T-helper 1 cell treated with Interleukin-12 subunit alpha and Interleukin-12 subunit beta and Interleukin-4 antibody, amounts not matched to agents 30 ng/mL and 1 ng/mL, for 36 hours (primary cell): ENCODE data around the gene TAF4B. TPM values are rescaled to one million over a fixed set of nuclear protein-coding genes. Genes with fewer than 3 reads are reported as not detected.
"Not testable (repeated sequence)": the region's sequence is repeated elsewhere in the genome, so short reads cannot be mapped to it uniquely, and the experiment has no call there.

ENCODE experiments used
- intact Hi-C: fragments of 100-400 bp; cut with micrococcal nuclease; formaldehyde crosslinking; loops from one replicate; pipeline ENCODE4 v1.15.1; 2024
- total RNA-seq: library from RNA; stranded (reverse); gene quantifications from 2 replicates; pipeline ENCODE4 v1.2.3, GENCODE V29; 2022

The TAF4B gene, protein sequence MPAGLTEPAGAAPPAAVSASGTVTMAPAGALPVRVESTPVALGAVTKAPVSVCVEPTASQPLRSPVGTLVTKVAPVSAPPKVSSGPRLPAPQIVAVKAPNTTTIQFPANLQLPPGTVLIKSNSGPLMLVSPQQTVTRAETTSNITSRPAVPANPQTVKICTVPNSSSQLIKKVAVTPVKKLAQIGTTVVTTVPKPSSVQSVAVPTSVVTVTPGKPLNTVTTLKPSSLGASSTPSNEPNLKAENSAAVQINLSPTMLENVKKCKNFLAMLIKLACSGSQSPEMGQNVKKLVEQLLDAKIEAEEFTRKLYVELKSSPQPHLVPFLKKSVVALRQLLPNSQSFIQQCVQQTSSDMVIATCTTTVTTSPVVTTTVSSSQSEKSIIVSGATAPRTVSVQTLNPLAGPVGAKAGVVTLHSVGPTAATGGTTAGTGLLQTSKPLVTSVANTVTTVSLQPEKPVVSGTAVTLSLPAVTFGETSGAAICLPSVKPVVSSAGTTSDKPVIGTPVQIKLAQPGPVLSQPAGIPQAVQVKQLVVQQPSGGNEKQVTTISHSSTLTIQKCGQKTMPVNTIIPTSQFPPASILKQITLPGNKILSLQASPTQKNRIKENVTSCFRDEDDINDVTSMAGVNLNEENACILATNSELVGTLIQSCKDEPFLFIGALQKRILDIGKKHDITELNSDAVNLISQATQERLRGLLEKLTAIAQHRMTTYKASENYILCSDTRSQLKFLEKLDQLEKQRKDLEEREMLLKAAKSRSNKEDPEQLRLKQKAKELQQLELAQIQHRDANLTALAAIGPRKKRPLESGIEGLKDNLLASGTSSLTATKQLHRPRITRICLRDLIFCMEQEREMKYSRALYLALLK
- total RNA-seq: 9.4 TPM in 2 replicates

DNA sequence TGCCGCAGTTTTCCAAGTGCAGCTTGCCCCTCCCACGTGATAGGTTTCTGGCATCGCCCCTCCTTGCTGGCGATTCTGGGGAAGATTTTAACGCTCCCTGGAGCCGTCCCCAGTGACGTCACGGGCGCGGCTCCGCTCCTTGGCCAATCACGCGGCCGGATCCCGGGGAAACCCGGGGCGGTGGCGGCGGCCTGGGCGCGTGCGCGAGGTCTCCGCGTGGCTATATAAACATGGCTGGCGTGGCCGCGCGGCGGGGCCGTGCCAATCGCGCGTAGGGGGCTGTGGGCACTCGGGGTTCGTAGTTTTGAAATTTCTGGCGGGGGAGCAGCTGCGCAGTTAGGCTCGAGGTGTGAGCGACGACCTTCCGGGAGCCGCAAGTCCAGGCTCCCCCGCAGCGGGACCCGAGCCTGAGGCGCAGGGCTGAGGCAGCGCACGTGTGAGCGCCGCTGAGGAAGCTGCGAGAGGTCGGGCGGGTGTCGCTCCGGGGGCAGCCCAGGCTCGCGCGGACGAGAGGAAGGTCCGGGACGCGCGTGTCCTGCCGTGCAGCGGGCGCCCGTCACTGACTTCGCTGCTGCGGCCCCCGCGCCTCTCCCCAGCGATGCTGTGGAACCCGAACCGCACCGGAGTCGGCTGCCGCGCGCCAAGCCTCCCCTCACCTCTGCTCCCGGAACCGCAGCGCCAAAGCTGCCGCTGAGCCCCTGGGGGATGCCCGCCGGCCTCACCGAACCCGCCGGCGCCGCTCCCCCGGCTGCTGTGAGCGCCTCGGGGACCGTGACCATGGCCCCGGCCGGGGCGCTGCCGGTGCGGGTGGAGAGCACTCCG lies at the start of gene TAF4B:
TAF4B (plus strand) TSS at position 217 of the 822 bp plus-strand sequence; CDS start at position 706, 489 bp downstream.
- intact Hi-C loops: loop anchor here (1.0 to 5.0 kb wide), 6 partner anchors 11 to 321 kb away; partner anchors contain the start of genes KCTD1 and SS18

DNA sequence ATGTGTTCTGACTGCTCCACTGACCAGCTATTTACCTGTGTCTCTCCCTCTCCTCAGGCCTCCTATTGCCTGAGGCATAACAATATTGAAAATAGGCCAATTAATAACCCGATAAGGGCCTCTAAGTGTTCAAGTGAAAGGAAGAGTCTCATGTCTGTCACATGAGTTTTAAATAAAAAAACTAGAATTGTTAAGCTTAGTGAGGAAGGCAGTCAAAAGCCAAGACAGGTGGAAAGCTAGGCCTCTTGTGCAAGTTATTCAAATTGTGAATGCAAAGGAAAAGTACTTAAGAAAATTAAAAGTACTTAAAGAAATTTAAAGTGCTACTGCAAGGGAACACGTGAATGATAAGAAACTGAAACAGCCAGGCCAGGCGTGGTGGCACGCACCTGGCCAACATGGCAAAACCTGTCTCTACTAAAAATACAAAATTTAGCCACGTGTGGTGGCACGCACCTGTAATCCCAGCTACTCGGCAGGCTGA lies 44.9 kb upstream of the TAF4B start:
- intact Hi-C loops: no loop called here

DNA sequence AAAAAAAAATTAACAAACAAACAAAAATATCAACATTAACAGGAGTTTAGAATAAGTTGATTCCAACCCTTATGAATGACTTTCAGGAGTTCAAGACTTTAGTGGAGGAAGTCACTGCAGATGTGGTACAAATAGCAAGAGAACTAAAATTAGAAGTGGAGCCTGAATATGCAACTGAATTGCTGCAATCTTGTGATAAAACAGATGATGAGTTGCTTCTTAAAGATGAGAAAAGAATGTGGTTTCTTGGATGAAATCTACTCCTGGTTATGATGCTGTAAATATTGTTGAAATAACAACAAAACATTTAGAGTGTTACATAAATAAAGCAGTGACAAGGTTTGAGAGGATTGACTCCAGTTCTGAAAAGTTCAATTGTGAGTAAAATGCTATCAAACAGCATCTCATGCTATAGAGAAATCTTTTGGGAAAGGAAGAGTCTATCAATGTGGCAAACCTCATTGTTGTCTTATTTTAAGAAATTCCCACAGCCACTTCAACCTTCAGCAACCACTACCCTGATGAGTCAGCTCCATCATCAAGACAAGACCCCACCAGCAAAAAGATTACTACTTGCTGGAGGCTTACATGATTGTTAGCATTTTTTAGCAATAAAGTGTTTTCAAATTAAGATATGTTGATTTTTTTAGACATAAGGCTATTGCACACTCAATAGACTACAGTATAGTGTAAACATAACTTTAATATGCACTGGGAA lies 42.7 kb upstream of the TAF4B start:
- intact Hi-C loops: no loop called here

DNA sequence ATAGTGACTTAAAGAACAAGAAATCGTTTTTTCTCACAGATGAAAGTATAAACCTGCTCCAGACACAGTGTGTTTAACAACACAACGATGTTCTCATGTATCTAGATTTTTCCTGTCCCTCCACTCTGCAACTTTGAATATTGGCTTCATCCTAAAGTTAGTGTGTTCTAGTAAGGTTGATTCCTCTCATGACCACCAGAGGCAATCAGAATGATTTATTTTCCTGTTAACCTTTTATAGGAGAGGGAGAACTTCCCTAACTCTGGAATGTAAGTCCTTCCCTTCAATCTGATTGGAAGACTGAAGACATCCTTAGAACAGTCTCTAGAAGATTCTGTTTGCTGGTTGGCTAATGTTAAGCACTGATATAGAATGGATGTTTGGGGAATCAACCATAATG lies 41.0 kb upstream of the TAF4B start:
- intact Hi-C loops: no loop called here

DNA sequence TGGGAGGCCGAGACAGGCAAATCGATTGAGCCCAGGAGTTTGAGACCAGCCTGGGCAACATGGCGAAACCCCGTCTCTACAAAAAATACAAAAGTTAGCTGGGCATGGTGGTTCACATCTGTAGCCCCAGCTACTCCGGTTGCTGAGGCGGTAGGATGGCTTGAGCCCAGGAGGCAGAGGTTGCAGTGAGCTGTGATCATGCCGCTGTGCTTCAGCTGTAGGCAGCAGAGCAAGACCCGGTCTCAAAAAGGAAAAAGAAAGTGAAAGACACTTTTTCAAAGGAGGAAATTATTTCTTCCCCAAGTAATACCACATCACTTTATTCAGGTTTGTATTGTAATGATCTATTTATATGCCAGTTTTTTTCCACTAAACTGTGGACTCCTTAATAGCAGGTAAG lies 35.7 kb upstream of the TAF4B start:
- intact Hi-C loops: loop anchor here (1.0 kb wide), 3 partner anchors 25 to 100 kb away; partner anchors contain the start of genes SS18 and TAF4B

DNA sequence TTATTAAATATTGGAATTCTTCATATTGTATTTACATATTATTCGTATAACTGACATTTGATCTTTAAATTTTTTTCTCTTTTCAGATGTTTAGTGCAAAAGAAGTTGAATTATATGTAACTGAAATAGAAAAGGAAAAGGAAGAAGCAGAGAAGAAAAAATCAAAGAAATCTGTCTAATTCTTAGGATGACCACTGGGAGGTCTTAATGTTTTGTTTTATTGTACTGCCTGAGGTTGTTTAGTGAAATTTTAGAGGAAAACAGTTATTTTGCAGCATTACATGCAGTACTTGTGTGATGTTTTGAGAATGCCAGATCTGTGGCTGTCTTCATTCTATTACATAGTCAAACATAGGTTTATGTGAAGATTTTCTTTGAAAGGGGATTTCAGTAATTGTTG lies 34.0 kb upstream of the TAF4B start:
- intact Hi-C loops: no loop called here

DNA sequence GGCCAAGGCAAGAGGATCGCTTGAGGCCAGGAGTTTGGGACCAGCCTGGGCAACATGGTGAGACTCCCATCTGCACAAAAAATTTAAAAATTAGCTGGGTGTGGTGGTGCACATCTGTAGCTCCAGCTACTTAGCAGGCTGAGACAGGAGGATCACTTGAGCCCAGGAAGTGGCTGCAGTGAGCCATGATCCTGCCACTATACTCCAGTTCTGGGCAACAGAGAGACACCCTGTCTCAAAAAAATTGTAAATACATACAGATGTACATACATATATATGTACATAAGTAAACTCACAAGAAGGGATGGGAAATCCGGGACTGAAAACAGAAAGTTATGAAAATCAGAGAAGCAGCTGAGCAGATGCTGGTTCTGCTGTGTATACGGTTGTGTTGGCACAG lies 29.6 kb upstream of the TAF4B start:
- intact Hi-C loops: no loop called here

DNA sequence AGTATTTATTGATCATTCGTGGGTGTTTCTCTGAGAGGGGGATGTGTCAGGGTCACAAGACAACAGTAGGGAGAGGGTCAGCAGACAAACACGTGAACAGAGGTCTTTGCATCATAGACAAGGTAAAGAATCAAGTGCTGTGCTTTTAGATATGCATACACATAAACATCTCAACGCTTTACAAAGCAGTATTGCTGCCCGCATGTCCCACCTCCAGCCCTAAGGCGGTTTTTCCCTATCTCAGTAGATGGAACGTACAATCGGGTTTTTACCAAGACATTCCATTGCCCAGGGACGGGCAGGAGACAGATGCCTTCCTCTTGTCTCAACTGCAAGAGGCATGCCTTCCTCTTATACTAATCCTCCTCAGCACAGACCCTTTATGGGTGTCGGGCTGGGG lies 24.2 kb upstream of the TAF4B start:
- intact Hi-C loops: not testable (repeated sequence)

DNA sequence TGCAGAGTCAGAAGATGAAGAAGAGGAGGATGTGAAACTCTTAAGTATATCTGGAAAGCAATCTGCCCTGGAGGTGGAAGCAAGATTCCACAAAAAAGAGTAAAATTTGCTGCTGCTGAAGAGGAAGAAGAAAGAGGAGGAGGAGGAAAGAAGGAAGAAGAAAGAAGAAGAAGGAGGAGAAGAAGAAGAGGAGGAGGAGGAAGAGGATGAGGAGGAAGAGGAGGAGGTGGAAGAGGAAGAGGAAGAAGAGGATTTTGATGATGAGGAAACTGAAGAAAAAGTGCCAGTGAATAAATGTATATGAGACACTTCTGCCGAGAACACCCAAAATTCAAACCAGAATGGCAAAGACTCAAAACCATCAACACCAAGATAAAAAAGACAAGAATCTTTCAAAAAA lies 20.9 kb upstream of the TAF4B start:
- intact Hi-C loops: no loop called here

DNA sequence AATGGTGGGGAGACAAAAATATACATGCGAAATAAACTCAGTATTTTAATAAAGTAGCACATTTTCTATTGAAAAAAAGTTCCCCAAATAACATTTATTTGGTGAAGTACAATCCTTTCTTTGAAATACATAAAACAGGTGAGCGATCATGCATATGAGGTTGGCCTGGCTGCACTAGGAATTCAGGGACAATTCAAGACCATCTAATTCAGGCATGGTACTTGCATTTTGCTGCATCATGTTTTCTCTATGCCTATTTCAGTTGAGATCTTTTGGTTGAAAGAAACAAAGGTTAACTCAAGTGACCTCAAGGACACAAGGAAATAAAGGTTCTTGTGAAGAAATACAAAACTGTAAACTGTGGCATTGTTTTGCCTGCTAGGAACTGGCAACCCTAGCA lies 19.8 kb upstream of the TAF4B start:
- intact Hi-C loops: no loop called here

DNA sequence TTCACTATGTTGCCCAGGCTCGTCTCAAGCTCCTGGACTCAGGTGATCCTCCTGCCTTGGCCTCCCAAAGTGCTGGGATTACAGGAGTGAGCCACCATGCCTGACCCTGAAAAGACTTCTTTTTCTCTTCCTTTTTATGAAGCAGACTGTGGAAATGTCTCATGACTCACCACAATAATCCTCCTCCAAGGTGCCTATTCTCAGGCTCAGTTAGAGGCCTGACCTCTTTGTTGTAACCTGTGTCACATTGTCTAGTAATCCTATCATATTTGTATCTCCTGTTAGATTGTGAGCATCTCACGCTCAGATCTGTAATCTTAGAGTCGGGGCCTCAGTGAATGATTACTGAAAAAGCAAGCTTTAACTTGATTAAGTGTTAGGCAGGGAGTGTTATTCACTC lies 18.3 kb upstream of the TAF4B start:
- intact Hi-C loops: no loop called here

DNA sequence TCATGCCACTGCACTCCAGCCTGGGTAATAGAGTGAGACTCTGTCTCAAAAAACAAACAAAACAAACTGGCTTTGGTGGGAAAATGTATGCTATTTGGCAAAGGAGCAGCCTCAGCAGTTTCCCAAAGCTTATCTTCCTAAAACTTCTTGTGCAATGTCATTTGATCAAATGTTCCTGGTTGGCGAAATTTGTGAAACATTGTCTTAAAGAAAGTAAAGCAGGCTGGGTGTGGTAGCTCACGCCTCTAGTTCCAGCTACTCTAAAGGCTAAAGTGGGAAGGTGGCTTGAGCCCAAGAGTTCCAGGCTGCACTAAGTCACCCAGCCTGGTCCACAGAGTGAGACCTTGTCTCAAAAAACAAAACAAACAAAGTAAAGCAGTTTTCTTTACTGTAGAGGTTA lies 17.3 kb upstream of the TAF4B start:
- intact Hi-C loops: no loop called here

DNA sequence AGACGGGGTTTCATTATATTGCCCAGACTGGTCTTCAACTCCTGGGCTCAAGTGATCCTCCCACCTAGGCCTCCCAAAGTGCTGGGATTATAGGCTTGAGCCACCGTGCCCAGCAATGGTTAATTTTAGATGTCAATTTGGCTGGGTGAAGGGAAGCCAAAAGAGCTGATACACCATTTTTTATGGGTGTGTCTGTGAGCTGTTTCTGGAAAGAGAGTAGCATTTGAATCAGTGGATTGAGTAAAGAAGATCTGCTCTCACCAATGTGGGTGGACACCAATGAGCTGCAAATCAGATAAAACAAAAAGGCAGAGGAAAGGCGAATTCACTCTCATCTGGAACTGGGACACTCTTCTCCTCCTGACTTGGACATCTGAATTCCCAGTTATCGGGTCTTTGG lies 16.1 kb upstream of the TAF4B start:
- intact Hi-C loops: no loop called here

DNA sequence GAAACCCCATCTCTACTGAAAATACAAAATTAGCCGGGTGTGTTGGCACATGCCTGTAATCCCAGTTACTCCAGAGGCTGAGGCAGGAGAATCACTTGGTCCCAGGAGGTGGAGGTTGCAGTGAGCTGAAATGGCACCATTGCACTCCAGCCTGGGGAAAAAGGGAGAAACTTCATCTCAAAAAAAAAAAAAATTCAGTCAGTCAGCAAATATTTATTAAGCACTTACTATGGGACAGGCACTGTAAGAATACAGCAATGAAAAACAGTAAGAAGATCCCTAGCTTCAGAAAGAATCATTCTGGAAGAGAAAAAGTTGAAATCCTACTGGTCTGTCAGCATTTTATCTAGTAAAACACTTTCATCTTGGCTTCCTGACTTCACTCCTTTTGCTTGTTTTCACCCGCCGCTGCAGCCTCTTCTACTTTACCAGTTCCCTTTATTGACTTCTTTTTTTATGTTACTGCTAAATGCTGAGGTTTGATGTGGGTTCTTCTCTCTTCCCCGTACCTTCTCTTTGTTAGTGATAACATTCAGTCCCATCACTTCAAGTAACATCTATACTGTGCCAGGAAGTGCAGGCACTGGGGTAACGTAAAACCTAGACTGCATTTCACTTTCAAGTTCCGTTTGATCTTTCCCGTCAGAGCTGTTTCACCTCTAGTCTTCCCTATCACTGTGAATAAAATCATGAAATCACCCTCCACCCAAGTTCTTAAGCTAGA lies 10.8 kb upstream of the TAF4B start:
- intact Hi-C loops: loop anchor here (1.0 kb wide), 3 partner anchors 11 to 125 kb away; partner anchors contain the start of genes SS18 and TAF4B

DNA sequence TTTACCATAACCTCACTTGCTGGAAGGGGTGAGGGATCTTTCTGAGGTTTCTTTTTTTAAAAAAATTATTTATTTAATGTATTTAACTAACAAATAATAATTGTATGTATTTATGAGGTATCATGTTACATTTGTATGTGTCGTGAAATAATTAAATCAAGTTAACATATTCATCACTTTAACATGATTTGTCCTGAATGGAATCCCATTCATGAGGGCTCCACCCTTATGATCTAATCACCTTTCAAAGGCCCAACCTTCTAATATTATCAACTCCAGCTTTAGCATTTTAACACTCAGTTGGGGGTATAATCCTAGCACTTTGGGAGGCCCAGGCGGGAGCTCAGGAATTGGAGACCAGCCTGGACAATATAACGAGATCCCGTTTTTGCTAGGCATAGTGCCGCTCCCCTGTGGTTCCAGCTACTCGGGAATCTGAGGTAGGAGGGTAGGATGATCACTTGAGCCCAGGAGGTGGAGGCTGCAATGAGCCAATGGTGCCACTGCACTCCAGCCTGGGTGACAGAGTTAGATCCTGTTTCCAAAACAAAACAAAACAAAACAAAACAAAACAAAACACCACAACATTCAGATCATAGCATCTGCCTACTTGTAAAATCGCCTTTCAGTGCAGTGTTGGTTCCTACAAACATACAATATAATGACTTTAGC lies 1.1 kb upstream of the TAF4B start:
- intact Hi-C loops: loop anchor here (5.0 kb wide), 2 partner anchors 198 to 322 kb away; partner anchors contain the start of gene KCTD1

DNA sequence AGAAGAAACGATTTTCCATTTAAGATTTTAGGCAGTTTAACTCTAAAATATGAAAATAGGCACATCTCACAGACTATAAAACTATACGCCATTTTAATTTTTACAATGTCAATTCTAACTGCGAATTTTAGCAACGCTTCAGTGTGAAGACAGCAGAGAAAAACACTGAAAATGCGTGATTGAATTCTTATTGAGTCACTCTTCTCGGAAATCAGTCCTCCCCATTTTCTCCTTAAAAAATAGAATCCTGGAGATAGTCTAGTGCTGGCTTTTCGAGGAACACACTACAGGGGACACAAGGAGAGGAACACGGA lies 373 bp upstream of the TAF4B start:
- intact Hi-C loops: loop anchor here (1.0 to 5.0 kb wide), 6 partner anchors 11 to 321 kb away; partner anchors contain the start of genes KCTD1 and SS18

DNA sequence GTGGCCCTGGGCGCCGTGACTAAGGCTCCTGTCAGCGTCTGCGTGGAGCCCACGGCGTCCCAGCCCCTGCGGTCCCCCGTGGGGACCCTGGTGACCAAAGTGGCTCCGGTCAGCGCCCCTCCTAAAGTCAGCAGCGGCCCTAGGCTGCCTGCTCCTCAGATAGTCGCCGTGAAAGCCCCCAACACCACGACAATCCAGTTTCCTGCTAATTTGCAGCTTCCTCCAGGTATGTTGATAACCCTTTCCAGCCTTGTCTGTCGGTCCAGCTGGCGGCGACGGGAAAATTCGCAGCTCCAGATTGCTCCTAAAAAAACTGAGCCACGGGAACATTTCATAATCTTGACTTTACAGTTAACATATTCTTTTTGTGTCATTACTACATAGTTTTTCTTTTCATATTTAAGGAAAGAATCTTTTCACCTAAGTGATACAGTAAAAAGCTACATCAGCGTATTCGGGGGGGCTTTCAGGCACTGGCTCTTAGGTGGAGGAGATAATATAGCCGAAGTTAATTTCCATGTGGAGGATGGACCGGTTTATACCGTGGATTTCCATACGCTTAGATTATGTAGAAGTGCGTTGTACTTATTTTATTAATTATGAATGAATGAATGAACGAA lies 916 bp downstream of the TAF4B start:
- intact Hi-C loops: loop anchor here (2.0 to 5.0 kb wide), 3 partner anchors 92 to 320 kb away; partner anchors contain the start of gene KCTD1

DNA sequence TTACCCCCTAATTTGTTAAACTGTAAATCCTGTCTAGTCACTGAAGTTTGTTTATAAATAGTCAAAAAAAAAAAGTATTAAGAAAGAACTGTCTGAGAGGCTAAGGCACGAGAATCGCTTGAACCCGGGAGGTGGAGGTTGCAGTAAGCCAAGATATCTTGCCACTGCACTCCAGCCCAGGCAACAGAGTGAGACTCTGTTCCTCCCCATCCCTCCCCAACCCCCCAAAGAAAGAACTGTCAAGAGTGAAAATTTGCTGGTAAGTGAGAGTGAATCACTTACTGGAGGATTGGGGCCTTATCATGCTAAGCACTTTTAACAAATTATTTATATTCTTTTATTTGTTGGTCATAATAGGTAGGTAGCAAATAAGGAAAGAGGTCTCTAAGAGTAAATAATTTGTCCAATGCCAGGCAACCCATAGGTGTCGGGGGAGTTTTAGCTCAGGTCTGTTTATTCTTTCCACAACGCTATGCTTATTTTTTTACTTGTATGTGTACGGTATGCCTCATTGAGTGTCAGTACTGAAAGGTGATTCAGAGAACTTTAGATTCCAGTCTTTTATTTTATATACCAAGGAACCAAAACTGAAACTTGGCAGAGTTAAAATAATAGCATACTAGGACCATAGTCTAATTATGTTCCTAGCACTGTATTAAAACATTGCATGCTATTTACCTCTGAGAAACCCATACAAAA lies 2.5 kb downstream of the TAF4B start:
- intact Hi-C loops: loop anchor here (5.0 kb wide), 2 partner anchors 201 to 319 kb away; partner anchors contain the start of gene KCTD1
